ELR (cell line): ENCODE data around the gene CARMIL3.
"Not testable (repeated sequence)": the region's sequence is repeated elsewhere in the genome, so short reads cannot be mapped to it uniquely, and the experiment has no call there.

Experiments
- DNase-seq: peaks from one replicate; pipeline ENCODE4 v3.0.0-alpha.2; 2015; ENCODE audit warnings: low read depth

The CARMIL3 gene

GRCh38 chr14:24037658-24038037, 14.2 kb upstream of the CARMIL3 start:
- DNase-seq = no peak

DNA sequence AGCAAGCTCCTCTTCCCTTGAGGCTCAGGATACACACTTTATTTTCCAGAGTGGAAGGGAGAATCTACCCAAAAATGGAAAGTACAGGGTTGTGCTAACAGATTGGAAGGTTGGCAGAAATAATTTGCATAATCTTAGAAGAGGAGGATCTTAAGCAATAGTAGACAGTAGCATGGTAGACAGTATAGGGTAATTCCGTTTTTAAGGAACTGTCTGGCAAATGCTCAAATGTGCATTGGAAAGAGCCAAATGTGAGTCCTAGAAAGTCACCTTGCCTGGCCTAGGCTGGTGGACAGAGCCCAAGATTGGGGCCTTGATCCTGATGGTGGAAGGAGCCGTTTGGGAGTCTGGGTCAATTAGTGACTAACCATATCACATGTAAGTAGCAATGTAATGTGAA, 13.1 kb upstream of the CARMIL3 start:
- DNase-seq = no peak

DNA sequence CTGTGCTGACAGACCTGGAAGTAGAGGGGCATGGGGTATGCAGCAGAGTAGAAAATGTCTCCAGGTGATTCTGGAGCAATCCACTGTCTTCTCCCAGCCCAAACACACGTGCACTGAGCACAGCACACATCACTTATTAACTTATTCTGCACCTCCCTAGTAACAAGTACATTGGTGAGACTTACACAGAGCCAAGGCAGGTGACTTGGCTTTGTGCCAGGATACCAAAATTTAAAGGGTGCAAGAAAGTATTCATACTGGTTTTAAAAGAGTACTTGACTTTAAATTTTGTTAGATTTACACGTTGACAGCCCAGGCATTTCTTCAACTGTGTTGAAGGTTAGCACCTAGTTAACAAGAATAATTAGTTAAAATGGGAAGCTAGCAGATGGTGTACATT, 11.1 kb upstream of the CARMIL3 start:
- DNase-seq = no peak

DNA sequence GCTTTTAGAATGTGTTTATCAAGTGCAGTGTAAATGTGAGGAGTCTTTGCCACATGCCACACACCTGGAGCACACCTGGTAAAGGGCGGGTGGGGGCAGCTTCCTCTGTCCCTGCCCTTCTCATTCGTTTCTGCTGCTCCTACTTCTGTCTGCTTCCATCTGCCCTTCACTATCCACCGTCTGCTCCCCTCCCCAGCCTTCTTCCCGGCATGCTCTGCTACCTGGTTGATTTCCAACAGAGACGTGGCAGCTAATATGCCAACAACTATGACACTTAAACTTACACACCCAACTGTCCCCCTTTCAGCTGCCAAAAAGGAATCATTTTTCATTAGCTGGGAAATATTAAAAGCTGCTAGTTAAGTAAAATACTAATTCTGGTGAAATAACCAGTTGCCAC, 9.1 kb upstream of the CARMIL3 start:
- DNase-seq = no peak

DNA sequence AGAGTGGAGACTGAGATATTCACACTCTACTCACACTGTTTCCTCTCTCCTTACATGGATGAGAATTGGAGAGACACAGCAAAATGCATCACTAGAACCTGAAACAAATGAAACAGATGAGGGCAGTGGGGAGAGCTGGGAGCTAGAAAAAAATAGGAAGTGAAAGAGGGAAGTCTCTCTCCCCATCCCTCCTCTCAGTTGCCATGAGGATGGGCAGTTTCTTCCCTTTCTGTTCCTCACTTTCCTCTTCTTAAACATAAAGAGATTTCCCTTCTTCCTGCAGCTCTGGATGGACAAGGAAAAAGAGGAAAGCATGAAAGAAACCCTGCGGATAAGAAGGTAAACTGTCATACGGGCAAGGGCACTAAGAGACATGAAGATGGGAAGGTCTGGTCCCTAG, 2.8 kb upstream of the CARMIL3 start:
- DNase-seq = not testable (repeated sequence)

- not testable (repeated sequence) for DNase-seq
These were observed 1.1 kb upstream of the CARMIL3 start for GRCh38 chr14:24050753-24051152.

DNA sequence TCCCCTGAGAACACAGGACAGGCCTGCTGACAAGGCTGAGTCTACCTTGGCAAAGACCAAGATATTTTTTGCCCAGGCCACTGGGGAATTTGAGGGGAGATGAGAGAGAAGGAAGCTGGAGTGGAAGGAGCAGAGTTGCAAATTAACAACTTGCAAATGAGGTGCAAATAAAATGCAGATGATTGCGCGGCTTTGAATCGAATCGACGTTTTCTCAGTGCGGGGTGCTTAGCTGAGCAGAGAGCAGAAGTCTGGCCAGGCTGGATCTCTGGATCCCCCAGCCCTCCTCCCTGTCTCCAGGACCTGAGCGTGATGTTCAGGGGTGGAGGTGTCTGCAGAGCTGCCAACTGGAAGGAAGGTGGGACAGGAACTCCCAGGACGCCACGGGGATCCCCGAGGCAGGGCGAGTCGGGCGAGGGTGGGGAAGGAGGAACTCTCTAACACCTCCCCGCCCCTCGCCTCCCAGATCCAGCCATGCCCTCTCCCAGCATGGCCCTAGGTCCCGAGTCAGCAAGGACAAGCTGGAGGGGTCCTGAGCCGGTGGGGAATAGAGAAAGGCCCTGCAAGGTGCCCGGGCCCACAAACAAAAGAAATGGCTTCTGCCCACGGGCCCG, 527 bp upstream of the CARMIL3 start:
- DNase-seq = no peak

- no peak for DNase-seq
These were observed 1.1 kb downstream of the CARMIL3 start for GRCh38 chr14:24052656-24053547.

- no peak for DNase-seq
These were observed 1.9 kb downstream of the CARMIL3 start for GRCh38 chr14:24053548-24054323.

DNA sequence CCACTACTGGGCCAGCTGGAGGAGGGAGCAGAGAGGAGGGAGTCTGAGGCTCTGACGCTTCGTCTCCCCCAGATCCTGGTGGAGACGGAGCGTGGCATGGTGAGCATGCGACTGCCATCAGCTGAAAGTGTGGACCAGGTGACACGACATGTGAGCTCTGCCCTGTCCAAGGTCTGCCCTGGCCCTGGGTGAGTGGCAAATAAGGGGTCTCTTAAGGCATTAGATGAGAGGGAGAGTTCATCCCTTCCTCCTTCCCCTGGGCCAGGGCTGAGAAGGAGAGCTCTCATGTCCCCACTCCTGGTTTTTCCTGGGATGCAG, 2.5 kb downstream of the CARMIL3 start:
- no peak for DNase-seq

GRCh38 chr14:24054646-24055045, 2.8 kb downstream of the CARMIL3 start:
- no peak for DNase-seq

- no peak for DNase-seq
These were observed 4.4 kb downstream of the CARMIL3 start for GRCh38 chr14:24055971-24056799.

- DNase-seq = no peak
These were observed 5.0 kb downstream of the CARMIL3 start for GRCh38 chr14:24056800-24057184.

GRCh38 chr14:24057271-24057670, 5.5 kb downstream of the CARMIL3 start:
- DNase-seq = no peak

DNA sequence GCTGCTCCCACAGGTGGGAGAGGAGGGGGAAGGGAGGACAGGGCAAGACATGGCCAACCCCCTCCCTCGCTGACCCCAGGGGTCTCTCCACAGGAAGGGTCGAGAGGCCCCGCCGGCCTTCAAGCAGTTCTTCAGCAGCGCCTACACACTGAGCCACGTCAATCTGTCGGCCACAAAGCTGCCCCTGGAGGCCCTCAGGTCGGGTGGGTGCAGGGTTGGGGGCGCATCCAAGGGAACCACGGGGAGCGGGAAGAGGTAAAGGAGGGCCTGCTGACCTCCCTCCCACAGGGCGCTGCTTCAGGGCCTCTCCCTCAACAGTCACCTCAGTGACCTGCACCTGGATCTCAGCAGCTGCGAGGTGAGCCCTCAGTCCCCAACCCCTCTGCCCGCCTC, 6.1 kb downstream of the CARMIL3 start:
- DNase-seq = no peak

- DNase-seq = peak; percentile 78
These were observed 6.6 kb downstream of the CARMIL3 start for GRCh38 chr14:24058260-24058950.

DNA sequence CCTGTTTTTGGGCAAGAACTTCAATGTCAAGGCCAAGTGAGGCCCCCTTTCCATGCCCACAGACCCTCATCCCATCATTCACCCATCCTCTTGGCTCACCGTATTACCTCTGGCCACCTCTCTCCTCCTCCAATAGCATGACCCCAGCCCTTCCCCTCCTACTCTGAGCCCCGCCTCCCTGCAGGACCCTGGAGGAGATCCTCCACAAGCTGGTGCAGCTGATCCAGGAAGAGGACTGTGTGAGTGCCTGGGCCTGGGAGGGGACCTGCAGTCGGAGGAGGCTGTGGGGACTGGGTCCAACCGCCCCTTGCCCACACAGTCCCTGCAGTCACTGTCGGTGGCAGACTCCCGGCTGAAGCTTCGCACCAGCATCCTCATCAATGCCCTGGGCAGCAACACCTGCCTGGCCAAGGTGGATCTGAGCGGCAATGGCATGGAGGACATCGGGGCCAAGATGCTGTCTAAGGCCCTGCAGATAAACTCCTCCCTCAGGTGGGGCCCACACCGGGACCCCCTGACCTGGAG, 7.2 kb downstream of the CARMIL3 start:
- no peak for DNase-seq

GRCh38 chr14:24059841-24060388, 8.1 kb downstream of the CARMIL3 start:
- DNase-seq = no peak

DNA sequence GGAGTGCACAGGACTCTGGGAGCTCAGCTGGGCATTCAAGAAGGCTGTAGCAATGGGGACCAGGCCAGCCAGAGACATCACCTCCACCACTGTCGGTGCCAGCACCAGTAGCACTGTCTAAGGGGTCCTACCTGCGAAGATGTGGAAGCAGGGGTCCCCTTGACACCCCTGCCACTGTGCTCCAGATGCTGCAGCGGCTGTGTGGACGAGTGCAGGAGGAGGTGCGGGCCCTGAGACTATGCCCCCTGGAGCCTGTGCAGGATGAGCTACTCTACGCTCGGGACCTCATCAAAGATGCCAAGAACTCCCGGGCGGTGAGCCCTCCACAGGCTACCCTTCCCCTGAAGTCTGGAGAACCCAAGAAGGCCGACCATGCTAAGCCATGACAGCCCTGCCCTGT, 8.6 kb downstream of the CARMIL3 start:
- DNase-seq = no peak

GRCh38 chr14:24060984-24061913, 9.4 kb downstream of the CARMIL3 start:
- no peak for DNase-seq
